Activated CD4-positive, alpha-beta T cell treated with anti-CD3 and anti-CD28 coated beads for 4 hours (primary cell): Measurements from ENCODE around the gene ATRNL1.
"Not testable (repeated sequence)": the region's sequence is repeated elsewhere in the genome, so short reads cannot be mapped to it uniquely, and the experiment has no call there.

Experiments used
- DNase-seq, 2 donors: peaks; one replicate each; pipeline ENCODE4 v3.0.0-alpha.2; 2020

ATRNL1 gene

DNA sequence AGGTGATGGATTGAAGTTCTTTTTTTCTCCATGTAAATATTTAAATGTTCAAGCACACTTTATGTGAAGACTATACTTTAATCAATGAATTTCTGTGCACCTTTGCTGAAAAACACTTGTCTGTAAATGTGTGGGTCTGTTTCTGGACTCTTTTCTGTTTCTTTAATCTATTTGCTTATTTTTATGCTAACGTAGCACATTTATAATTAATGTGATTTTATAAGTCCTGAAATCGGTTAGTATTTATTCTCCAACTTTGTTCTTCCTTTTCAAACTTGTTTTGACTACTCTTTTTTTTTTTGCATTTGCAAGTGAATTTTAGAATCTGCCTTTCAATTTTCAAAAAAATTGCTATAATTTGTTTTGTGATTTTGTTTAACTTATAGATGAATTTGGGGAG is 334.4 kb downstream of the ATRNL1 start:
- DNase-seq: no peak

- no peak for DNase-seq
These were observed 339.1 kb downstream of the ATRNL1 start for GRCh38 chr10:115432188-115432819.

- no peak for DNase-seq
These were observed 343.8 kb downstream of the ATRNL1 start for GRCh38 chr10:115436999-115437398.

- no peak for DNase-seq
These were observed 348.9 kb downstream of the ATRNL1 start for GRCh38 chr10:115441907-115442545.

GRCh38 chr10:115456812-115457211 is 363.6 kb downstream of the ATRNL1 start:
- no peak for DNase-seq

DNA sequence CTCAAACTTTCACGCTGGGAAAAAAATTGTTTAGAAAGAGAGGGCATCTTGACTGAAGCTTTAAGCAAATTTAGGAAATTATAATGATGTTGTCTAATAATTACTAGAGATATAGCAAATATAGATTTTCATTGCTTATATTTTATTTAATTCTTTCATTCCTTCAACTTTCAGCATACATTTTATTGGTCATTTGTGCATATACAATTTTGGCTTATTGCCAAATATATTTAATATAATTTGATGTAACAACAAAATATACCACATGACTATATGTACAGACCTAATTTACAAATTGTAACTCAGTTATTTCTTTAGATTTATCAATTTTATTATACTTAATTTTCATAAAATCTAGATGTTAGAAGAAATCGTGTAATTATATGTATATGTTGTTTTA is 390.1 kb downstream of the ATRNL1 start:
- no peak for DNase-seq

DNA sequence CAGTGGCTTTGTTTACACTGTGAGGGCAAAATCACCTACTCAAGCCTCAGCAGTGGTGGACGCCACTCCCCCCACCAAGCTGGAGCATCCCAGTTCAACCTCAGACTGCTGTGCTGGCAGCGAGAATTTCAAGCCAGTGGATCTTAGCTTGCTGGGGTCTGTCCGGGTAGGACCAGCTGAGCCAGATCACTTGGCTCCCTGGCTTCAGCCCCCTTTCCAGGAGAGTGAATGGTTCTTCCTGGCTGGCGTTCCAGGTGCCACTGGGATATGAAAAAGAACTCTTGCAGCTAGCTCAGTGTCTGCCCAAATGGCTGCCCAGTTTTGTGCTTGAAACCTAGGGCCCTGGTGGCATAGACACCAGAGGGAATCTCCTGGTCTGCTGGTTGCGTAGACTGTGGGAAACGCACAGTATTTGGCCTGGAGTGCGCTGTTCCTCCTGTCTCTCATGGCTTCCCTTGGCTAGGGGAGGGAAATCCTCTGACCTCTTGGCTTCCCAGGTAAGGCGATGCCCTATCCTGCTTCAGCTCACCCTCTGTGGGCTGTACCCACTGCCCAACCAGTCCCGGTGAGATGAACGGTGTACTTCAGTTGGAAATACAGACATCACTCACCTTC is 398.5 kb downstream of the ATRNL1 start:
- no peak for DNase-seq

DNA sequence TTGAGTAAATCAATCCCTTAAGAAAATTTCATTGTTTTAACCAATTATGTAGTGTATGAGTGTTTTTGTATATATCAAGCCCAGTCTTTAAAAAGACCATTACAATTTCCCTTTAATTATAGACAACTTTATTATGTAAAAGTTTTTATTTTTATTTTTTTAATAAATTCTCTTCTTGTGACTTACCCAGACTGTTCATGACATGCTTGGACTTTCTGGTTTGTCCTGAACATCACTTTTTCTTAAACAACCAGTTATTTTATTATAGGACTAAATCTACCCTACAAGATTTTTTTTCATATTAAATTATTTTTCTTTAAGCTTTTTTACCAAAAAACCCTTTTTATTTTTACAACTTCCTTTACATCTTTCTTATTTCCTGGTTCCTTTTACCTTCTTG is 410.4 kb downstream of the ATRNL1 start:
- no peak for DNase-seq

DNA sequence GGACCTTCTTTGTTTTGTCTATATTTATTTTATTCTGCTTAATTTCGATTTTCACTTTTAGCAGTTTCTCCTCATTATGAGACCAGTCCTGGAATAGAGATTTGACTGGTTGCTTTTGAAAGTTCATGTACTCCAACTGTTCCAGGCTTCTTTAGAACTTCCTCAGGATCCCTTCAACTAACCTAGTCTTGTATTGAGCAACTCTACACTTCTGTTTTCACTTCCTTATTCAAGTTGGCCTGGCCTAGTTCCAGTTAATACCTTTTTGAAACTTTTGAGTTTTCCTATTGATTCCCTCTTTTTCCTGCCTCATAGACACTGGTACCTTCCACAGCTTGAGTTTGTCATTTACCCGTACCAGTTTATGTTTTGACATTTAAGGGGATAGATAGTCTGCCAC is 421.7 kb downstream of the ATRNL1 start:
- DNase-seq: no peak

DNA sequence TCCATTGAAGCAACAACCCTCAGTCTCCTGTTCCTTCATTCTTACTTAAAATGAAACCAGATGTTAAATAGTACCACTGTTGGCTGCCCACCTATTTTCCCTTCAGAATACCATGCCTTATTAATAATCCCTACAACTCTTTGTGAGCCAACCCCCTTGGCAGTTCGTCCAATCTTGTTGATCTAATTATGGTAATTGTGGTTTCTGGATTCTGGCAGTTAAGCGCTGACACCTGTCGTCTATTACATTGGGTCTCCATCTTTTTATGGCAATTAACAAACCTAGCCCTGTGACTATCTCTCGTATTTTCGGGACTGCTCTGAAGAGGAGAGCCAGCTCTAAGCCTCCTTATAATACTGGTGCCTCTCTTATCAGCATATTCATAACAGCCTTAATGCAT is 432.0 kb downstream of the ATRNL1 start:
- DNase-seq: no peak

DNA sequence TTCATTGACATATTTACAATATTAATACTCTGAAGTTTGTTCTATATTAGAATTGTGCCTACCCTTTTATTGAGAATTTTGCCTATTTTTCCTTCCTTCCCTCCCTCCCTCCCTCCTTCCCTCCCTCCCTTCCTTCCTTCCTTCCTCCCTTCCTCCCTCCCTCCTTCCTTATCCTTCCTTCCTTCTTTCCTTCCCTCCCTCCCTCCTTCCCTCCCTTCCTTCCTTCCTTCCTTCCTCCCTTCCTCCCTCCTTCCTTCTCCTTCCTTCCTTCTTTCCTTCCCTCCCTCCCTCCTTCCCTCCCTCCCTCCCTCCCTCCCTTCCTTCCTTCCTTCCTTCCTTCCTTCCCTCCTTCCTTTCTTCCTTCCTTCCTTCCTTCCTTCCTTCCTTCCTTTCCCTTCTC is 434.5 kb downstream of the ATRNL1 start:
- DNase-seq: not testable (repeated sequence)

- DNase-seq: not testable (repeated sequence)
These were observed 443.2 kb downstream of the ATRNL1 start for GRCh38 chr10:115536401-115536800.

GRCh38 chr10:115539142-115539762 is 446.1 kb downstream of the ATRNL1 start:
- no peak for DNase-seq

- DNase-seq: no peak
These were observed 462.8 kb downstream of the ATRNL1 start for GRCh38 chr10:115555887-115556402.

DNA sequence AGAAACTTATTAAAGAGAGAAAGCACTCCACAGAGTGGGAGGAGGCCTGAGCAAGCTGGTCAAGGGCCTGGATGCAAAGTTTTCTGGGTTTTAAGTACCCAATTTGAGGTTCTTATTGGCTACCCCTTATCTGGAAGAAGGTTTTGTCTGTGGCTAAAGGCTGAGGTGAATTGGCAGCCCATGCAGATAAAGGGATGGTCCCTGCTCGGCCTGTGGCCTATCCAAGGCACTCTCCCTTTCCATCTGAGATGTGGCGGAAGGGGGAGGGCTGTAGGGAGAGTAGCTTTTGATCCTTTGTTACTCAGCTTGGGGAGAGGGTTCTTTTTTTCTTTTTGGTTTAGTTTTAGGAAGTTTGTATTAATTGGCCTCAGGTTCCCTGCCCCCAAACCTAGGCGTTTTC is 465.1 kb downstream of the ATRNL1 start:
- no peak for DNase-seq

GRCh38 chr10:115566867-115567266 is 473.7 kb downstream of the ATRNL1 start:
- DNase-seq: no peak

- no peak for DNase-seq
These were observed 479.7 kb downstream of the ATRNL1 start for GRCh38 chr10:115572740-115573455.

GRCh38 chr10:115580239-115580638 is 487.1 kb downstream of the ATRNL1 start:
- no peak for DNase-seq

DNA sequence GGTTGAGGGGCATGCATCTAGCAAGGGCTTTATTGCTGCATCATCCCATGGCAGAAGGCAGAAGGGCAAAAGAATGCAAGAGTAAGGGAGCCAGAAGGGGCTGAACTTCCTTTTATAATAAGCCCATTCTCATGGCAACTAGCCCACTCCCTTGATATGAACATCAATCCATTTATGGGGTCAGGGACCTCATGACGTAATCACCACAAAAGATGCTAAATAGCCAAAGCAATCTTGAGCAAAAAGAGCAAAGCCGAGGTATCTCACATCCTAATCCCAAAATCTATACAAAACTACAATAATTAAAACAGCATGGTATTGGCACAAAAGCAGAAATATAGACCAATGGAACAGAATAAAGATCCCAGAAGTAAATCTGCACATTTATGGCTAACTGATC is 499.9 kb downstream of the ATRNL1 start:
- DNase-seq: no peak

DNA sequence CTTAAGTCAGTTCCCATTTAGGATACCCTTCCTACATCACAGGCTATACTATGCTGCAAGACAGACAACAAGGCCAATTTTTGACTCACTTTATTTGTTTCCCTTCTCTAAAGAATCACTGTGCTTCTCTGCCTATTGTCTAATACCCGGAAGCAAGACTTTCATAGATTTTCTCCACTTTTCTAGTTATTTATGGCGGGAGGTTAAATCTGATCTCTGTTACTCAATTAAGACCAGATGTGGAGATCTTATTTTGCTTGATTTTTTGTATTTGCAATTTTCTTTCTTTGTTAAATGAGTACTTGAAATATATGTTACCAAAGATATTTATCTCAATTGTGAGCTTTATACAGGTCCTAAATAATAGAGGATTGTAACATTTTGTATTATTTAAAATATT is 511.5 kb downstream of the ATRNL1 start:
- no peak for DNase-seq

GRCh38 chr10:115606086-115606485 is 512.9 kb downstream of the ATRNL1 start:
- no peak for DNase-seq

- DNase-seq: no peak
These were observed 513.6 kb downstream of the ATRNL1 start for GRCh38 chr10:115606741-115607140.

GRCh38 chr10:115624448-115624847 is 531.3 kb downstream of the ATRNL1 start:
- DNase-seq: no peak
